PFSK-1 (cell line): ENCODE results near the gene PAQR5.

Source experiments
- FOXP2 ChIP-seq: optimal IDR thresholded peaks from 2 replicates; pipeline ENCODE3; 2011; ENCODE audit warnings: borderline replicate concordance, control low read depth, inconsistent platforms; ENCODE audit not compliant: insufficient read depth; ENCODE audit errors: extremely low read length, extremely low read depth
- POLR2AphosphoS5 ChIP-seq: IDR thresholded peaks from 2 replicates; pipeline ENCODE4 v1.6.1; 2012; ENCODE audit warnings: low read depth, mild to moderate bottlenecking, control low read depth, low read length, moderate library complexity
- SIN3A ChIP-seq: IDR thresholded peaks from 2 replicates; pipeline ENCODE4 v1.6.1; 2012; ENCODE audit warnings: mild to moderate bottlenecking, low read length, moderate library complexity, borderline replicate concordance; ENCODE audit not compliant: insufficient read depth
- TAF1 ChIP-seq: IDR thresholded peaks from 2 replicates; pipeline ENCODE4 v1.6.1; 2012; ENCODE audit warnings: low read length, control low read depth, borderline replicate concordance; ENCODE audit not compliant: insufficient read depth
- TF ChIP-seq, protein P1 (sequence below), 2 experiments: IDR thresholded peaks; 2 replicates each; pipeline versions ENCODE4 v1.6.1 to v1.8.0; 2011 to 2012; ENCODE audit warnings: low read depth in 2 of 2, low read length in 2 of 2, control low read depth in 1 of 2, inconsistent platforms in 1 of 2, mild to moderate bottlenecking in 1 of 2, moderate library complexity in 1 of 2; ENCODE audit not compliant: insufficient read depth in 1 of 2

Gene PAQR5

DNA sequence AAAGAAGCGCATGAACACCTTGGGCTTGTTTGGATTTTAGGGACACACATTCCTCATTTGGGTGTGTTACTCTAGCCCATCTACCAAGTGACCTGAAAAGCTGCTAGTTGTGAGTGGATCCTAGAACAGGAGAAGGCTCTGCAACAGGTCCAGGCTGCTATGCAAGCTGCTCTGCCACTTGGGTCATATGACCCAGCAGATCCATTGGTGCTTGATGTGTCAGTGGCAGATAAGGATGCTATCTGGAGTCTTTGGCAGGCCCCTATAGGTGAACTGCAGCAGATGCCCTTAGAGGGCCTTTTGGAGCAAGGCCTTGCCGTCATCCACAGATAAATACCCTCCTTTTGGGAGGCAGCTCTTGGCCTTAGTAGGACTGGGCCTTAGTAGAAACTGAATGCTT is 53.2 kb downstream of the PAQR5 start:
- TF ChIP-seq FOXP2 = no peak
- TF ChIP-seq SIN3A = no peak

DNA sequence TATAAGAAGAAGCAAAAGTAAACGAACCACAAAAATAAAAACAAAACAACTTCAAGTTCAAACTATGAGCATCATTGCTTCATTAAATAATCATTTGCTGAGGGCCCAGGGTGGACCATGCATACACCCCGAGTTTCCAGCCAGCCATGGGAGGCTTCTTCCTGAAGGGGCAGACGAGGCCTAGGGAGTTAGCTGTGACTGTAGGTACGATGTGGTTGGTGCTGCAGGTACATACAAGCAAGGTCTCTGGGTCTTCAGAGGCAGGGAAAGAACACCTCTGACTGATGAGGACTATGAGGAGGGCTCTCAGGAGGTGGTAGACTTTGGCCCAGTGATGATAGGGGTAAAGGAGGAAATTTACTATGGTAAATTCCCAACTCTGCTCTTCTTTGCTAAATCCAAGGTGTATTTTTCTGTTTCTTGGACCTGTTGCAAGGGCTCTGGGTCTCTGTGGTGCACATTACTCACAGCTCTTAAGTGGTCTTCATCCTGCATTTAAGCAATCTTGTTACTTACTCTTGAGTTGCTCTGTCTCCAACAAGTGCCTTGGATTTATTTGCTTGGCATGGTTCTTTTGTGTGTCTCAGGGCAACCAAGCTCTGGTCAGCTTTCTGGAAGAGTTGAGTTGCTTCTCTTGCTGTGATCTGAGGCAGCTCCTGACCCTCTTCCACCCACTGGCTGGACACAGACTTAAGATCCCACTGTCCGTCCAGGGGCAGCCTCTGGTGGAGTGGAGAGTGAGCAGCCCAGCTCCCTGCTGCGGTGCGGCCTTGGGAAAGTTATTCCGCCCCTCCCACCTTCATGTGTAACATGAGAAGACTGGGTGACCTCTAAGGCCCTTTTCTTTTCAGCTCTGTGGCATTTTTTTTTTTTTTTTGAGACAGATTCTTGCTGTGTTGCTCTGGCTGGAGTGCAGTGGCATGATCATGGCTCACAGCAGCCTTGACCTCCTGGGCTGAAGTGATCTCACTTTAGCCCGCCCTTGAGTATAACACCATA is 59.4 kb downstream of the PAQR5 start:
- TF ChIP-seq, protein P1, sequence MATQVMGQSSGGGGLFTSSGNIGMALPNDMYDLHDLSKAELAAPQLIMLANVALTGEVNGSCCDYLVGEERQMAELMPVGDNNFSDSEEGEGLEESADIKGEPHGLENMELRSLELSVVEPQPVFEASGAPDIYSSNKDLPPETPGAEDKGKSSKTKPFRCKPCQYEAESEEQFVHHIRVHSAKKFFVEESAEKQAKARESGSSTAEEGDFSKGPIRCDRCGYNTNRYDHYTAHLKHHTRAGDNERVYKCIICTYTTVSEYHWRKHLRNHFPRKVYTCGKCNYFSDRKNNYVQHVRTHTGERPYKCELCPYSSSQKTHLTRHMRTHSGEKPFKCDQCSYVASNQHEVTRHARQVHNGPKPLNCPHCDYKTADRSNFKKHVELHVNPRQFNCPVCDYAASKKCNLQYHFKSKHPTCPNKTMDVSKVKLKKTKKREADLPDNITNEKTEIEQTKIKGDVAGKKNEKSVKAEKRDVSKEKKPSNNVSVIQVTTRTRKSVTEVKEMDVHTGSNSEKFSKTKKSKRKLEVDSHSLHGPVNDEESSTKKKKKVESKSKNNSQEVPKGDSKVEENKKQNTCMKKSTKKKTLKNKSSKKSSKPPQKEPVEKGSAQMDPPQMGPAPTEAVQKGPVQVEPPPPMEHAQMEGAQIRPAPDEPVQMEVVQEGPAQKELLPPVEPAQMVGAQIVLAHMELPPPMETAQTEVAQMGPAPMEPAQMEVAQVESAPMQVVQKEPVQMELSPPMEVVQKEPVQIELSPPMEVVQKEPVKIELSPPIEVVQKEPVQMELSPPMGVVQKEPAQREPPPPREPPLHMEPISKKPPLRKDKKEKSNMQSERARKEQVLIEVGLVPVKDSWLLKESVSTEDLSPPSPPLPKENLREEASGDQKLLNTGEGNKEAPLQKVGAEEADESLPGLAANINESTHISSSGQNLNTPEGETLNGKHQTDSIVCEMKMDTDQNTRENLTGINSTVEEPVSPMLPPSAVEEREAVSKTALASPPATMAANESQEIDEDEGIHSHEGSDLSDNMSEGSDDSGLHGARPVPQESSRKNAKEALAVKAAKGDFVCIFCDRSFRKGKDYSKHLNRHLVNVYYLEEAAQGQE (IDR thresholded peaks at IDR 0.05; ENCODE audit: insufficient read depth in 1 of 2, low read depth in 2 of 2, low read length in 2 of 2) = no peak
- TF ChIP-seq FOXP2 (no peak), TAF1 (no peak), SIN3A (no peak), POLR2AphosphoS5 (no peak)

DNA sequence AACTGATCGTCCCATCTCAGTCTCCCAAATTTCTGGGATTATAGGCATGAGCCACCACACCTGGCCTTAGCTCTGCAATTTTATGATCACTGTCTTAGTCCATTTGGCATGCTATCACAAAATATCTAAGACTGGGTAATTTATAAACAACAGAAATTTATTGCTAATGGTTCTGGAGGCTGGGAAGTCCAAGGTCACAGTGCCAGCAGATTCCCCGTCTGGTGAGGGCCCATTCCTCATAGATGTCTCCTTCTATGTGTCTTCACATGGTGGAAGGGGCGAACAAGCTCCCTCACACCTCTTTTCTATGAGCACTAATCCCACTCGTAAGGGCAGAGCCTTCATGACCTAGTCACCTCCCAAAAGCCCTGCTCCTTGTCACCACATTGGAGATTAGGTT is 60.1 kb downstream of the PAQR5 start:
- TF ChIP-seq SIN3A = no peak
- no peak for TF ChIP-seq POLR2AphosphoS5
- TF ChIP-seq, protein P1 (IDR thresholded peaks at IDR 0.05; ENCODE audit: insufficient read depth in 1 of 2, low read depth in 2 of 2, low read length in 2 of 2) = no peak
- TF ChIP-seq TAF1 = no peak
- TF ChIP-seq FOXP2 = no peak

DNA sequence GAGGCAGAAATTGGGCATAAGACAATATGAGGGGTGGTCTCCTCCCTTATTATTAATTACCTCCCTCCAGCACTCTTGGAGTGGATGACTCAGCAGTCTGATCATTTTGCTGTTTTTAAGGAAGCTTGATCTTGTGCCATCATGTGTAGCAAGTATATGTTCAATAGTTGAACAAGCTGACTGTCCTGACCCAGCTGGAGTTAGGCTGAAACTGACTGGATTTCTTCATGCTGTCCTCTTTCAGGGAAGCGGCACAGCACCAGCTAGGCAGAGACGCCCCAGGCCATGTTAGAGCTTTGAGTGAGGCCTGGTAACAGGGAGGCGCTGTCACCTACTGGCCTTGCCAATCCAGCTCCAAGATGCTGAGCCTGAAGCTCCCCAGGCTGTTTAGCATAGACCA is 61.0 kb downstream of the PAQR5 start:
- TF ChIP-seq TAF1 = no peak
- no peak for TF ChIP-seq SIN3A
- TF ChIP-seq POLR2AphosphoS5 = no peak
- TF ChIP-seq, protein P1 (IDR thresholded peaks at IDR 0.05; ENCODE audit: insufficient read depth in 1 of 2, low read depth in 2 of 2, low read length in 2 of 2) = no peak
- TF ChIP-seq FOXP2 = no peak

DNA sequence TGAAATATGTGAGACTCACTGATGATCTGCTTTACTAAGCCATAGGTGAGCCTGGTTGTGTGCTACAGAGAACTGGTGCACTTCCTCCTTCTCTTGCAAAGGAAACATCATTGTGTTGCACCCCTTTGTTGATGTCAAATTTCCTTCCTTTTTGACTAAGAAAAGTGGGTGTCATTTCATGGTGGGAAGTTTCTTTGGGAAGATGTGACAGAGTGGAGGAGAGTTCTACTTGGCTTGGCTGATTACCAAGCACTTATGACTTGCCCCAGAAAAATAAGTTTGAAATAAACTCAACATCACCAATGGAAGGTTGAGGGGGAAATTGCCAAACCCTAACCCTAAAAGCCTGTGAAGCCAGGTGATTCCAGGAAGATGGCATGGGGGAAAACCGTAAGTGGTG is 61.9 kb downstream of the PAQR5 start:
- TF ChIP-seq SIN3A = no peak
- TF ChIP-seq POLR2AphosphoS5 = no peak
- TF ChIP-seq FOXP2 = no peak
- TF ChIP-seq TAF1 = no peak
- TF ChIP-seq, protein P1 (IDR thresholded peaks at IDR 0.05; ENCODE audit: insufficient read depth in 1 of 2, low read depth in 2 of 2, low read length in 2 of 2) = no peak
